Heart left ventricle (tissue), 16 donors: ENCODE results near the gene ZNF862. TPM values are rescaled to one million over a fixed set of nuclear protein-coding genes. Genes with fewer than 3 reads are reported as not detected.

Experiments used
- ATAC-seq, 4 donors: fragments of 200-7000 bp; cut with Tn5 transposase; one replicate each; pipeline ENCODE4 v1.9.1; 2020 to 2022; ENCODE audit warnings: moderate library complexity in 4 of 4, mild to moderate bottlenecking in 3 of 4, moderate number of reproducible peaks in 1 of 4
- DNase-seq, 5 donors: peaks; one replicate each; pipeline ENCODE4 v3.0.0-alpha.2; 2020
- H3K27ac ChIP-seq, 12 donors: fragments of 200-600 bp; sonication (generic) in 4 of 12; one replicate each; pipeline versions ENCODE4 v1.5.0 to v1.8.0; 2016 to 2022; ENCODE audit warnings: mild to moderate bottlenecking in 2 of 12
- H3K27me3 ChIP-seq, 9 donors: fragments of 200-600 bp; sonication (generic) in 2 of 9; one replicate each; pipeline versions ENCODE4 v1.5.1 to v1.8.0; 2016 to 2022; ENCODE audit warnings: mild to moderate bottlenecking in 3 of 9
- H3K36me3 ChIP-seq, 9 donors: fragments of 200-600 bp; sonication (generic) in 2 of 9; one replicate each; pipeline versions ENCODE4 v1.5.0 to v1.8.0; 2018 to 2022; ENCODE audit warnings: mild to moderate bottlenecking in 2 of 9
- H3K4me1 ChIP-seq, 12 donors: fragments of 200-600 bp; sonication (generic) in 4 of 12; one replicate each; pipeline versions ENCODE4 v1.5.0 to v1.8.0; 2016 to 2022; ENCODE audit warnings: mild to moderate bottlenecking in 3 of 12
- H3K4me3 ChIP-seq, 12 donors: fragments of 200-600 bp; sonication (generic) in 4 of 12; one replicate each; pipeline versions ENCODE4 v1.5.0 to v1.8.0; 2017 to 2022; ENCODE audit warnings: mild to moderate bottlenecking in 9 of 12, moderate library complexity in 4 of 12
- H3K9me3 ChIP-seq, 12 donors: fragments of 200-600 bp; sonication (generic) in 4 of 12; one replicate each; pipeline versions ENCODE4 v1.5.0 to v1.8.0; 2016 to 2022; ENCODE audit warnings: mild to moderate bottlenecking in 1 of 12
- POLR2A ChIP-seq, 2 donors: fragments of 450-650 bp; IDR thresholded peaks; one replicate each; pipeline ENCODE4 v1.6.1; 2017; ENCODE audit warnings: antibody characterized with exemption in 2 of 2, mild to moderate bottlenecking in 2 of 2, moderate library complexity in 2 of 2
- WGBS, 4 donors: extraction: QIAGEN DNeasy Blood & Tissue Kit in 2 of 4; methylation state at CpG; one replicate each; pipeline versions ENCODE4 v1.1.5 to v1.1.7; 2013 to 2018; 5-methylcytosine and 5-hydroxymethylcytosine counted together
- intact Hi-C, 10 donors: fragments of 100-400 bp; cut with DNase I; formaldehyde crosslinking; loops; one replicate each; pipeline versions ENCODE4 v1.11.1 to v1.14.2; 2022
- polyA plus RNA-seq, 2 donors: library from polyadenylated mRNA; stranded (reverse); fragments of 200-250 nt; gene quantifications; one replicate each; pipeline ENCODE4 v1.2.3, GENCODE V29; 2013
- total RNA-seq, 9 donors: library from RNA; depleted of rRNA in 2 of 9; stranded (reverse); fragments of >200 nt in 2 of 9; fragmentation: NEBNext Ultra II Directional in 3 of 9; extraction: Animal tissue kit (Norgen Biotek cat#: 25700) in 3 of 9; gene quantifications; one replicate each; pipeline versions ENCODE4 v1.1.0 to v1.2.4, GENCODE V29; 2016 to 2023
- TF ChIP-seq, protein P1 (sequence below), 12 donors: fragments of 200-600 bp; sonication (generic) in 4 of 12; IDR thresholded peaks; one replicate each; pipeline versions ENCODE4 v1.5.0 to v1.8.0; 2018 to 2022; ENCODE audit warnings: antibody characterized with exemption in 12 of 12, mild to moderate bottlenecking in 5 of 12
- donor health status: ischemic (EF 13 %, LVEDD 7.1; RV severe dilation, severe dysfunction).
- donor health status: healthy with polysubstance abuse.
- donor health status: DM: no; HTN: yes; CAD: no.
- donor health status: DM: no; HTN: no; CAD: no.
- donor health status: ischemic (EF 25% LVEDD 6.9; RV normal size, moderate dysfunction).
- donor health status: ischemic (EF 25% LVEDD 5.7; RV mildly dilated, moderate dysfunction).
- donor health status: healthy.
- donor health status: DM: yes; HTN: yes; CAD: no.
- donor health status: ischemic (EF 35%, LVEDD 5.7; RV mildly dilated, moderate dysfunction).
- donor health status: nonischemic (EF 11% LVEDD 7.7; RV severe dilation, severe dysfunction).
- donor health status: DM: yes; HTN: yes; CAD: no.
- donor health status: PGD.
- donor health status: ischemic (EF 29% LVEDD 5.4; RV normal size, mild dysfunction).
- donor health status: nonischemic (EF 23%, LVEDD 6.1; RV moderate dilation, normal function).

ZNF862 gene
- total and polyA plus RNA-seq, 11 donors = 6.9 to 18.1 (median 9.1) TPM

DNA sequence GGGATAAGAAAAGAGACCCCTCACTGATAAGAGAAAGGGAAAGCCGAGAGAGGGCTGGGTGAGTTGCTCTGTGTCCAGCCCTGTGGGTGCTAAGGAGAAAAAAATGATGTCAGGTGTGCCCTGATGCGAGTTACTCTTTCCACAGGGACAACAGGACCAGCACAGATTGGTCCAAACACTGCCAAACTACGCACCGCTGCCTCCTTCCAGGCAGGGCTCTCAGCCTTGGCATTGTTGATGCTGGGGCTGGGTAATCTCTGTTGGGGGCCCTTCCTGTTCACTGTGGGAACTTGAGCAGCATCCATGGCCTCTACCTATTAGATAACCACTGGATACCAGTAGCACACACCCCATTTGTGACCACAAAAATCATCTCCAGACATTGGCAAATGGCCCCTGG lies 25.3 kb downstream of the ZNF862 start:
- H3K27ac ChIP-seq = no peak overlapping the region
- peaks cover 0 to 73% (median 57%) of the 10 kb centered on the region in 9 donors for H3K36me3 ChIP-seq

DNA sequence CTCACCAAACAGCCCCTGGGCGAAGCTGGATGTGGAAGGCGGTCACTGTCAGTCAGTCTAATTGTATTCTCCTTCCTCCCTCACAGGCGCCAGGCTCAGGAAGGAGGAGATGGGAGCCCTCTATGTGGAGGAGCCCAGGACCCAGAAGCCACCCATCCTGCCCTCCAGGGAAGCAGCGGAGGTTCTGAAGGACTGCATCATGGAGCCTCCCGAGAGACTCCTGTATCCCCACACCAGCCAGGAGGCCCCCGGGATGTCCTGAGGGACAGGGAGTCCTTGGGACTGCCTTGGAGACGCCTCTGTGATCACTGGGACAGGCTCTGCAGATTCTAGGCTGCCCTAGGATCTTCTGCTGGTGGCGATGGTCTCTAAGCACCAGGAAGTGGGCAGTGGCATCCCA lies 25.8 kb downstream of the ZNF862 start:
- H3K4me1 ChIP-seq = peaks cover 0 to 41% (median 2%) of the 10 kb centered on the region in 12 donors
- ATAC-seq (no peak), DNase-seq (no peak)
- H3K36me3 ChIP-seq = peaks cover 0 to 71% (median 57%) of the 10 kb centered on the region in 9 donors
- TF ChIP-seq, protein P1, sequence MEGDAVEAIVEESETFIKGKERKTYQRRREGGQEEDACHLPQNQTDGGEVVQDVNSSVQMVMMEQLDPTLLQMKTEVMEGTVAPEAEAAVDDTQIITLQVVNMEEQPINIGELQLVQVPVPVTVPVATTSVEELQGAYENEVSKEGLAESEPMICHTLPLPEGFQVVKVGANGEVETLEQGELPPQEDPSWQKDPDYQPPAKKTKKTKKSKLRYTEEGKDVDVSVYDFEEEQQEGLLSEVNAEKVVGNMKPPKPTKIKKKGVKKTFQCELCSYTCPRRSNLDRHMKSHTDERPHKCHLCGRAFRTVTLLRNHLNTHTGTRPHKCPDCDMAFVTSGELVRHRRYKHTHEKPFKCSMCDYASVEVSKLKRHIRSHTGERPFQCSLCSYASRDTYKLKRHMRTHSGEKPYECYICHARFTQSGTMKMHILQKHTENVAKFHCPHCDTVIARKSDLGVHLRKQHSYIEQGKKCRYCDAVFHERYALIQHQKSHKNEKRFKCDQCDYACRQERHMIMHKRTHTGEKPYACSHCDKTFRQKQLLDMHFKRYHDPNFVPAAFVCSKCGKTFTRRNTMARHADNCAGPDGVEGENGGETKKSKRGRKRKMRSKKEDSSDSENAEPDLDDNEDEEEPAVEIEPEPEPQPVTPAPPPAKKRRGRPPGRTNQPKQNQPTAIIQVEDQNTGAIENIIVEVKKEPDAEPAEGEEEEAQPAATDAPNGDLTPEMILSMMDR (IDR thresholded peaks at IDR 0.05) = no peak
- no peak for TF ChIP-seq POLR2A (IDR thresholded peaks at IDR 0.05)
- WGBS, 4 donors = 85 to 92% (median 92%) methylated on average over 8 of the region's 8 CpGs
- intact Hi-C loops = no loop called here
- no peaks in the 10 kb centered on the region for H3K27me3 ChIP-seq
- no peaks in the 10 kb centered on the region for H3K9me3 ChIP-seq
- H3K4me3 ChIP-seq = no peak overlapping the region
- peak overlapping the region in 1 of 12 donors; percentile 81 for H3K27ac ChIP-seq

More for the DNA sequence above, 25.3 kb downstream of the ZNF862 start:
- no peak for DNase-seq
- ATAC-seq = no peak
- H3K4me3 ChIP-seq = no peak overlapping the region
- no peaks in the 10 kb centered on the region for H3K27me3 ChIP-seq
- no peak for TF ChIP-seq POLR2A (IDR thresholded peaks at IDR 0.05)
- TF ChIP-seq, protein P1 (IDR thresholded peaks at IDR 0.05) = no peak
- H3K9me3 ChIP-seq = no peaks in the 10 kb centered on the region
- intact Hi-C loops = no loop called here
- peaks cover 0 to 36% (median 2%) of the 10 kb centered on the region in 12 donors for H3K4me1 ChIP-seq
- 83 to 98% (median 96%) methylated on average over 4 of the region's 4 CpGs for WGBS, 4 donors

DNA sequence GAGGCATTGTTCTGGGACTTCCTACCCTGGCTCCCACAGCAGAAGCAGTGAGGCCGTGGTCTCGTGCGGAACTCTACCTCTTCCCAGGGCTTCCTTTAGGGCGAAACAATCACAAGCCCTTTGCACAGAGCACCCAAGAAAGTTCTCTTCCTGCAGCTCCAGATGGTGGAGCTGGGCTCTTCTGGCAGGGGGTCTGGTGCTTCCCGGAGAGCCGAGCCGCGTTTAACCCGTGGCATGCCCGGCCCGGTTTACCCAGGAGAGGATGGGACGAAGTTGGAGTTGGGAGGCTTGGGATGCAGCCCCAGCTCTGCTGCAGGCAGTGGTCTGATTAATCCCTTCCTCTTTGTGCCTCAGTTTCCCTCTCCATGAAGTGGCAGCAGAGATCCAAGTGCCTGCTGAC lies 26.6 kb downstream of the ZNF862 start:
- no peak overlapping the region for H3K4me3 ChIP-seq
- ATAC-seq (no peak), DNase-seq (no peak)
- no peak for TF ChIP-seq POLR2A (IDR thresholded peaks at IDR 0.05)
- TF ChIP-seq, protein P1 (IDR thresholded peaks at IDR 0.05) = no peak
- no peaks in the 10 kb centered on the region for H3K27me3 ChIP-seq
- H3K36me3 ChIP-seq = peaks cover 0 to 66% (median 53%) of the 10 kb centered on the region in 9 donors
- H3K4me1 ChIP-seq = peaks cover 0 to 46% (median 2%) of the 10 kb centered on the region in 12 donors
- 95 to 97% (median 96%) methylated on average over 4 to 12 of the region's 12 CpGs for WGBS, 4 donors
- intact Hi-C loops = no loop called here
- H3K27ac ChIP-seq = peak overlapping the region in 1 of 12 donors; percentile 81
- no peaks in the 10 kb centered on the region for H3K9me3 ChIP-seq

DNA sequence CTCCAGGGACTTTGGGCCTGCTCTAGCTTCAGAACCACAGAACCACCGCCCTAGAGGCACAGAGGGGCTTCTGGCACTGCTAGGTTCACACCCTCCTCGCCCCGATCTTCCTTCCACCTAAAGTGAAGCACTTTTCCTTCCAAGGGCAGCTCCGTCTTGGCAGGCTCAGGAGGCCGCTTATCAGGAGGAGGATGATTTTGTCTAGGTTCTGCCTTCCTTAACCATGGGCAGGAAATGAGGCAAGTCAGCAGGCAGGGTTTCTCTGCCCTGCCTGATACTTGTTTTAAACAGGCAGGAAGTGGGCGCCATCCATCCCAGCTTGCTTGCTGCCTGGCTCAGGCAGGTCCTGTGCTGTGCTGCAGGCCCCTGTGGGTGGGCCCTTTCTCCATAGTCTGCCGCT lies 27.3 kb downstream of the ZNF862 start:
- DNase-seq (no peak), ATAC-seq (no peak)
- Histone ChIP-seq H3K4me1 (peaks cover 0 to 46% (median 2%) of the 10 kb centered on the region in 12 donors), H3K27ac (peak overlapping the region in 1 of 12 donors; percentile 81), H3K36me3 (peaks cover 0 to 59% (median 49%) of the 10 kb centered on the region in 9 donors), H3K27me3 (no peaks in the 10 kb centered on the region), H3K9me3 (no peaks in the 10 kb centered on the region), H3K4me3 (no peak overlapping the region)
- intact Hi-C loops = no loop called here
- no peak for TF ChIP-seq POLR2A (IDR thresholded peaks at IDR 0.05)
- TF ChIP-seq, protein P1 (IDR thresholded peaks at IDR 0.05) = no peak
- 61 to 80% (median 74%) methylated on average over 5 to 7 of the region's 7 CpGs for WGBS, 4 donors
